Hepatocyte (in vitro differentiated cells): Measurements from ENCODE around the gene ACACA. TPM values are rescaled to one million over a fixed set of nuclear protein-coding genes. Genes with fewer than 3 reads are reported as not detected.

ENCODE experiments used
- DNase-seq: peaks from one replicate; pipeline ENCODE4 v3.0.0-alpha.2; 2016; ENCODE audit warnings: low spot score
- H2AFZ ChIP-seq: fragments of 200-600 bp; sonication (generic); 2 replicates; pipeline ENCODE4 v1.6.0; 2016; ENCODE audit warnings: antibody characterized with exemption, mild to moderate bottlenecking
- H3K27ac ChIP-seq: fragments of 200-600 bp; sonication (generic); 2 replicates; pipeline ENCODE4 v1.5.1; 2016; ENCODE audit warnings: mild to moderate bottlenecking
- H3K27me3 ChIP-seq: fragments of 200-600 bp; sonication (generic); 2 replicates; pipeline ENCODE4 v1.6.1; 2016
- H3K36me3 ChIP-seq: fragments of 200-600 bp; sonication (generic); replicated peaks from 2 replicates; pipeline ENCODE4 v1.5.1; 2016; ENCODE audit warnings: low read depth; ENCODE audit not compliant: insufficient read depth
- H3K4me1 ChIP-seq: fragments of 200-600 bp; sonication (generic); 2 replicates; pipeline ENCODE4 v1.5.1; 2016; ENCODE audit warnings: mild to moderate bottlenecking, moderate library complexity; ENCODE audit not compliant: insufficient read depth
- H3K4me2 ChIP-seq: fragments of 200-600 bp; sonication (generic); 2 replicates; pipeline ENCODE4 v1.6.0; 2016
- H3K4me3 ChIP-seq: fragments of 200-600 bp; sonication (generic); 2 replicates; pipeline ENCODE4 v1.5.1; 2016; ENCODE audit warnings: mild to moderate bottlenecking
- H3K79me2 ChIP-seq: fragments of 200-600 bp; sonication (generic); 2 replicates; pipeline ENCODE4 v1.6.0; 2017; ENCODE audit warnings: mild to moderate bottlenecking
- H3K9me2 ChIP-seq: fragments of 200-600 bp; sonication (generic); replicated peaks from 2 replicates; pipeline ENCODE4 v1.6.0; 2017; ENCODE audit warnings: mild to moderate bottlenecking; ENCODE audit not compliant: insufficient read depth
- H3K9me3 ChIP-seq: fragments of 200-600 bp; sonication (generic); 2 replicates; pipeline ENCODE4 v1.5.1; 2016; ENCODE audit warnings: low read depth, mild to moderate bottlenecking
- H4K20me1 ChIP-seq: fragments of 200-600 bp; sonication (generic); 2 replicates; pipeline ENCODE4 v1.6.0; 2016; ENCODE audit warnings: mild to moderate bottlenecking; ENCODE audit not compliant: insufficient read depth, poor library complexity, severe bottlenecking
- CTCF ChIP-seq: fragments of 200-600 bp; sonication (generic); IDR thresholded peaks from 2 replicates; pipeline ENCODE4 v1.5.1; 2016; ENCODE audit warnings: antibody characterized with exemption, mild to moderate bottlenecking; ENCODE audit not compliant: poor library complexity
- EZH2 ChIP-seq: fragments of 200-600 bp; sonication (generic); IDR thresholded peaks from 2 replicates; pipeline ENCODE4 v1.6.1; 2016; ENCODE audit warnings: antibody characterized with exemption, mild to moderate bottlenecking, borderline replicate concordance
- EZH2phosphoT487 ChIP-seq: fragments of 200-600 bp; sonication (generic); IDR thresholded peaks from one replicate; pipeline ENCODE4 v1.6.1; 2018; ENCODE audit warnings: antibody characterized with exemption, mild to moderate bottlenecking, low read depth, moderate library complexity; ENCODE audit not compliant: unreplicated experiment, severe bottlenecking
- WGBS: methylation state at CpG from one replicate; pipeline ENCODE4 v1.1.6; 2016; ENCODE audit warnings: low lambda C conversion rate; ENCODE audit errors: missing lambda C conversion rate; 5-methylcytosine and 5-hydroxymethylcytosine counted together
- polyA plus RNA-seq: library from polyadenylated mRNA; unstranded; fragments of >200 nt; fragmentation: Nextera tagmentation; extraction: Ambion mirVana; gene quantifications from 2 replicates; pipeline ENCODE4 v1.2.1, GENCODE V29; 2016
- total RNA-seq: library from RNA; depleted of rRNA; stranded (reverse); fragments of >200 nt; gene quantifications from 2 replicates; pipeline ENCODE4 v1.2.3, GENCODE V29; 2014

The ACACA gene
- total and polyA plus RNA-seq, 2 experiments from 2014 or later: 37.4 to 53.8 TPM

GRCh38 chr17:37051833-37052232 lies 354.8 kb downstream of the ACACA start:
- Histone ChIP-seq H3K27me3 (no peaks in the 10 kb centered on the region), H3K36me3 (no peaks in the 10 kb centered on the region), H4K20me1 (no peaks in the 10 kb centered on the region), H3K9me3 (no peaks in the 10 kb centered on the region), H3K9me2 (no peaks in the 10 kb centered on the region), H2AFZ (no peak overlapping the region), H3K4me3 (no peak overlapping the region), H3K4me2 (peak overlapping the region; percentile 13), H3K4me1 (peaks cover 14% of the 10 kb centered on the region), H3K79me2 (no peaks in the 10 kb centered on the region), H3K27ac (peak overlapping the region; percentile 86)
- WGBS: 69% methylated on average over 3 of the region's 3 CpGs
- TF ChIP-seq EZH2phosphoT487 (no peak), EZH2 (no peak)
- DNase-seq: peak; percentile 48

GRCh38 chr17:37051381-37051780 lies 355.3 kb downstream of the ACACA start:
- peak overlapping the region; percentile 85 for H3K27ac ChIP-seq
- H3K4me3 ChIP-seq: no peak overlapping the region

GRCh38 chr17:37050920-37051319 lies 355.7 kb downstream of the ACACA start:
- peaks cover 14% of the 10 kb centered on the region for H3K4me1 ChIP-seq
- no peak overlapping the region for H3K4me3 ChIP-seq
- DNase-seq: no peak
- no peaks in the 10 kb centered on the region for H3K36me3 ChIP-seq
- H3K4me2 ChIP-seq: no peak overlapping the region
- no peak overlapping the region for H2AFZ ChIP-seq
- TF ChIP-seq EZH2phosphoT487 (no peak), EZH2 (no peak), CTCF (no peak)
- WGBS: 80% methylated on average over 5 of the region's 5 CpGs
- no peaks in the 10 kb centered on the region for H3K79me2 ChIP-seq
- H4K20me1 ChIP-seq: no peaks in the 10 kb centered on the region
- H3K9me2 ChIP-seq: no peaks in the 10 kb centered on the region
- H3K27ac ChIP-seq: peak overlapping the region; percentile 85
- H3K9me3 ChIP-seq: no peaks in the 10 kb centered on the region
- no peaks in the 10 kb centered on the region for H3K27me3 ChIP-seq

More at GRCh38 chr17:37051381-37051780, 355.3 kb downstream of the ACACA start:
- Histone ChIP-seq H4K20me1 (no peaks in the 10 kb centered on the region), H3K79me2 (no peaks in the 10 kb centered on the region), H3K9me3 (no peaks in the 10 kb centered on the region), H3K9me2 (no peaks in the 10 kb centered on the region), H2AFZ (no peak overlapping the region), H3K4me1 (peaks cover 14% of the 10 kb centered on the region), H3K4me2 (peak overlapping the region; percentile 13), H3K36me3 (no peaks in the 10 kb centered on the region), H3K27me3 (no peaks in the 10 kb centered on the region)
- DNase-seq: no peak
- 81% methylated on average over 5 of the region's 5 CpGs for WGBS
- TF ChIP-seq CTCF: no peak
- no peak for TF ChIP-seq EZH2
- TF ChIP-seq EZH2phosphoT487: no peak

- H3K27me3 ChIP-seq: no peaks in the 10 kb centered on the region
- no peaks in the 10 kb centered on the region for H3K79me2 ChIP-seq
- H3K9me2 ChIP-seq: no peaks in the 10 kb centered on the region
- H3K9me3 ChIP-seq: no peaks in the 10 kb centered on the region
- no peak overlapping the region for H3K4me3 ChIP-seq
- no peak overlapping the region for H2AFZ ChIP-seq
- no peaks in the 10 kb centered on the region for H4K20me1 ChIP-seq
- TF ChIP-seq EZH2: no peak
- no peak for TF ChIP-seq EZH2phosphoT487
- no peak for TF ChIP-seq CTCF
- no peak overlapping the region for H3K4me2 ChIP-seq
- H3K36me3 ChIP-seq: no peaks in the 10 kb centered on the region
- peak; percentile 39 for DNase-seq
- peak overlapping the region; percentile 60 for H3K27ac ChIP-seq
- H3K4me1 ChIP-seq: peaks cover 14% of the 10 kb centered on the region
- WGBS: 90% methylated on average over 5 of the region's 5 CpGs
These were observed 357.8 kb downstream of the ACACA start for GRCh38 chr17:37048811-37049210.
